Ovary (tissue), 9 donors: ENCODE results near the gene ANKRD44. TPM values are rescaled to one million over a fixed set of nuclear protein-coding genes. Genes with fewer than 3 reads are reported as not detected.

ENCODE experiments used
- DNase-seq, 5 donors: peaks; one replicate each; pipeline ENCODE4 v3.0.0-alpha.2; 2019 to 2020
- H3K27ac ChIP-seq, 2 donors: fragments of 200-600 bp; one replicate each; pipeline versions ENCODE4 v1.5.1 to v1.8.0; 2019 to 2022
- H3K27me3 ChIP-seq: fragments of 200-600 bp; one replicate; pipeline ENCODE4 v1.8.0; 2022
- H3K36me3 ChIP-seq: fragments of 200-600 bp; sonication (generic); one replicate; pipeline ENCODE4 v1.5.1; 2019
- H3K4me1 ChIP-seq: one replicate; pipeline ENCODE4 v1.8.1; 2013; ENCODE audit warnings: mild to moderate bottlenecking, moderate library complexity; ENCODE audit not compliant: insufficient read depth
- H3K4me3 ChIP-seq: fragments of 200-600 bp; sonication (generic); one replicate; pipeline ENCODE4 v1.5.1; 2017
- H3K9me3 ChIP-seq, 2 donors: fragments of 200-600 bp in 1 of 2; sonication (generic) in 1 of 2; one replicate each; pipeline versions ENCODE4 v1.5.1 to v1.8.1; 2013 to 2019; ENCODE audit warnings: mild to moderate bottlenecking in 1 of 2, moderate library complexity in 1 of 2
- CTCF ChIP-seq, 3 donors: fragments of 450-650 bp in 2 of 3; fragments of 200-600 bp in 1 of 3; IDR thresholded peaks; one replicate each; pipeline versions ENCODE4 v1.5.1 to v1.8.0; 2016 to 2022; ENCODE audit warnings: antibody characterized with exemption in 3 of 3, mild to moderate bottlenecking in 1 of 3
- EP300 ChIP-seq: sonication (generic); formaldehyde crosslinking; IDR thresholded peaks from one replicate; pipeline ENCODE4 v1.6.1; 2017; ENCODE audit warnings: antibody characterized with exemption
- POLR2A ChIP-seq: fragments of 450-650 bp; IDR thresholded peaks from one replicate; pipeline ENCODE4 v1.6.1; 2017; ENCODE audit warnings: antibody characterized with exemption, mild to moderate bottlenecking, moderate library complexity
- WGBS, 3 donors: extraction: QIAGEN DNeasy Blood & Tissue Kit in 1 of 3; methylation state at CpG; one replicate each; pipeline versions ENCODE4 v1.1.5 to v1.1.7; 2013 to 2017; 5-methylcytosine and 5-hydroxymethylcytosine counted together
- intact Hi-C, 4 donors: fragments of 100-400 bp; cut with DNase I; formaldehyde crosslinking; loops; one replicate each; pipeline versions ENCODE4 v1.11.0 to v1.15.1; 2022 to 2023
- polyA plus RNA-seq, 2 donors: library from polyadenylated mRNA; stranded (reverse); fragments of 200-250 nt in 1 of 2; fragments of 350-450 nt in 1 of 2; fragmentation: Illumina TruSeq in 1 of 2; extraction: RNeasy Lipid Tissue Mini Kit (QIAGEN cat#74804) in 1 of 2; gene quantifications; one replicate each; pipeline ENCODE4 v1.2.3, GENCODE V29; 2013 to 2014
- total RNA-seq, 7 donors: library from RNA; depleted of rRNA in 2 of 7; stranded (reverse); fragments of >200 nt in 2 of 7; fragmentation: NEBNext Ultra II Directional in 3 of 7; extraction: Animal tissue kit (Norgen Biotek cat#: 25700) in 3 of 7; gene quantifications; one replicate each; pipeline versions ENCODE4 v1.1.0 to v1.2.4, GENCODE V29; 2016 to 2023
- donor health status: DM: no; HTN: no; CAD: no; lungs with moderate emphysema.
- donor health status: DM: no; HTN: no; CAD: no.
- donor health status: Bipolar disorder and iron deficiency.
- donor health status: DM: yes; HTN: yes; CAD: no.
- donor health status: DM: no; HTN: no; CAD: no.
- donor health status: DM: yes; HTN: yes; CAD: no.

ANKRD44 gene
- total and polyA plus RNA-seq, 9 donors, result 2.6 to 60.0 (median 11.1) TPM

DNA sequence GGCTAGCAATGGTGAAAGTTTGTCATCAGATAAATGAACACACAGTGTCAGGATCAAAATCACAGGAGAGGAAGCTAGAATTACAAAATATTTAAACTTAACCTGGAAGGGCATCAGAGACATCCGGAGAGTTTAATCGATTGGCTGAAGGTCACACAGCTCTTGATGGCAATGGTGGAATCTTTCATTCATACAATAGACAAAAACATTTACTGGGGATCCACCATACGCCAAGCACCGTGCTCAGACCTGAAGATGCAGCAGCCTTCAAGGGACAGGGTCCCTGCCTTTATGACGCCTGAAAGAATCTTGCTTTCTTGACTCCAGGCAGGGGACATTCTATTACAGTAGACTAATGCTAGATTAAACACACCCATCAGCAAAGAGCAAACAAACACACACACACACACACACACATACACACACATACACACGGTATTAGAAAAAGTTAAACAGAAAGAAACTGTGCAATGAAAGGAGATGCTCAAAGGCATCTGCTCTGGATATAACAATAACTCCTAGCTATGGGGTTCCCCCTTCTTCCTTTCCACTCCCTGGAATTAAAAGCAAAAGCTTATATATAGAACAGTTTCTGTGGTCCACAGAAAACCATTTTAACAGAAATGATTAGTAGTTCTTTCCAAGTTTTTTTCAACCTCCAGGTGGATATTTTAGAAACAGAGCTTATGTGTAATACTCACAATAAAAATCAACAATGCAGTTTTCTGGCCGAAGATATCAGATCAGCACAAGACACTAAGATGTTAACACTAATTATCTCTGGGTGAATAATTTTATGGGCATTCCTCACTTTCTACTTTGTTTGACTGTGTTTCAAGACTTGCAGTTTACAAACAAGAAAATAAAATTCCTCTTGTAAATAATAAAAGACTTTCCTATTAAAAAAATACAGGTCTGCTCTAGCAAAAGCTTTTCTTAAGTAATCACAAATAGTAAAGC lies 151.7 kb downstream of the ANKRD44 start:
- 47 to 66% (median 58%) methylated on average over 7 of the region's 7 CpGs for WGBS, 3 donors
- no peak overlapping the region for H3K27ac ChIP-seq

DNA sequence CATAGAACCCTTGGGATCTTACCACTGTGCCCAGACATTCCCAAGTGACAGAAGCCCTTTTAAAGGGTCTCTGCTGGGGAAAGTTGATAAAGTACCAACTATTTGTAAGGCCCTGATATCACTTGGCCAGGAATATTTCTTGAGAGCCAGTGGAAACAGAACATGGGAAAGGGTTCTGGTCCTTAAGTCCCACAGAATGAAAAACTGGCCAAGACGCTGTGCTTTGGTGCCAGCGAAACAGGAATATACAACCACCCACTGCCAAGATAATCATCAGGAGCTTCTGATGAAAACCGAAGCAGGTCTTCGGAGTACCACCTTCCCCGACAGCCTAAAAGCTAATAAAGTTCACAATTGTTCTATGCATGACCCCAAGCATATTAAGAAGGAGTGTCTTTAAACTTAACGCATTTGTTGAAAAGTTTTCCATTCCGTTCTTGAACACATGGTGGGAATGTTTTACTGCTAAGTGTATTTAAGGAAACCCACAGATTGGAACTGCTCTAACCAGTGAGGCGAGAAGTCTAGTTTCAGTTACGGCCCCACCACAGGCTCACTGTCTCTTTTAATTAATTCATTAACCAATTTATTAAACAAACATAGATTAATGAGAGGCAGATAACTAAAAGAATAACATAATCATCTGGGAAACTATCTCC lies 152.6 kb downstream of the ANKRD44 start:
- H3K36me3 ChIP-seq, result no peaks in the 10 kb centered on the region
- DNase-seq, result no peak
- H3K9me3 ChIP-seq, result no peaks in the 10 kb centered on the region
- H3K4me3 ChIP-seq, result no peak overlapping the region
- intact Hi-C loops, result no loop called here
- no peaks in the 10 kb centered on the region for H3K4me1 ChIP-seq
- WGBS, 3 donors, result 77 to 80% (median 80%) methylated on average over 9 of the region's 9 CpGs
- no peak for TF ChIP-seq POLR2A
- no peak for TF ChIP-seq EP300
- TF ChIP-seq CTCF (IDR thresholded peaks at IDR 0.05), result no peak
- no peaks in the 10 kb centered on the region for H3K27me3 ChIP-seq
- no peak overlapping the region for H3K27ac ChIP-seq

More for the DNA sequence above, 151.7 kb downstream of the ANKRD44 start:
- Histone ChIP-seq H3K9me3 (no peaks in the 10 kb centered on the region), H3K36me3 (no peaks in the 10 kb centered on the region), H3K27me3 (no peaks in the 10 kb centered on the region), H3K4me1 (no peaks in the 10 kb centered on the region), H3K4me3 (no peak overlapping the region)
- no peak for TF ChIP-seq POLR2A
- TF ChIP-seq EP300, result no peak
- TF ChIP-seq CTCF (IDR thresholded peaks at IDR 0.05), result no peak
- DNase-seq, result no peak
- intact Hi-C loops, result no loop called here

DNA sequence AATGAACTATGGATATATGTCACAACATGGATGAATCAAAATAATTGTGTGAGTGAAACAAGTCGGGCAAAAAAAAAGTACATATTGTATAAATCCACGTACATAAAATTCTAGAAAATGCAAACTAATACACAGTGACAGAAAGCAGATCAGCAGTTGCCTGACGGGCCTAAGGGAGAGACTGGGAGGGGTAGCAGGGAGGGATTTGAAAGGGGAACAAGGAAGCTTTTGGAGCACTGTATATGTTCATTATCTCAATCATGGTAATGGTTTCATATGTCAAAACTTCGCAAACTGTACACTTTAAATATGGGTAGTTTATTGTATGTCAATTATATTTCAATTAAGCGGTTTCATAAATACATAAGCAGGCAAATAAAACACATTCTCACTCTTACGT lies 153.8 kb downstream of the ANKRD44 start:
- Histone ChIP-seq H3K27me3 (no peaks in the 10 kb centered on the region), H3K4me1 (no peaks in the 10 kb centered on the region), H3K36me3 (no peaks in the 10 kb centered on the region), H3K27ac (no peak overlapping the region), H3K9me3 (no peaks in the 10 kb centered on the region), H3K4me3 (no peak overlapping the region)
- no peak for DNase-seq
- TF ChIP-seq EP300 (no peak), POLR2A (no peak), CTCF (IDR thresholded peaks at IDR 0.05) (no peak)
- 78 to 81% (median 81%) methylated on average over 6 of the region's 6 CpGs for WGBS, 3 donors
- intact Hi-C loops, result no loop called here

GRCh38 chr2:197152451-197153228 lies 157.9 kb downstream of the ANKRD44 start:
- no peak for TF ChIP-seq EP300
- no peak for TF ChIP-seq POLR2A
- TF ChIP-seq CTCF (IDR thresholded peaks at IDR 0.05), result no peak
- Histone ChIP-seq H3K4me1 (no peaks in the 10 kb centered on the region), H3K9me3 (no peaks in the 10 kb centered on the region), H3K27ac (no peak overlapping the region), H3K36me3 (no peaks in the 10 kb centered on the region), H3K4me3 (no peak overlapping the region), H3K27me3 (no peaks in the 10 kb centered on the region)
- WGBS, 3 donors, result 76 to 82% (median 76%) methylated on average over 7 of the region's 7 CpGs
- intact Hi-C loops, result no loop called here
- no peak for DNase-seq
